ENCODE measurements around the gene TLE5. TPM values are rescaled to one million over a fixed set of nuclear protein-coding genes. Genes with fewer than 3 reads are reported as not detected.
A peak's percentile ranks its signal among the peaks of the same experiment; 100 is the strongest.

TLE5 gene, protein sequence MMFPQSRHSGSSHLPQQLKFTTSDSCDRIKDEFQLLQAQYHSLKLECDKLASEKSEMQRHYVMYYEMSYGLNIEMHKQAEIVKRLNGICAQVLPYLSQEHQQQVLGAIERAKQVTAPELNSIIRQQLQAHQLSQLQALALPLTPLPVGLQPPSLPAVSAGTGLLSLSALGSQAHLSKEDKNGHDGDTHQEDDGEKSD
- total RNA-seq, result 100 to 1,000 TPM; 722 to 793 TPM
- 1,111 TPM for polyA plus RNA-seq (2013, experiment 1 of 2)
- polyA plus RNA-seq (2013, experiment 2 of 2), result 1,348 TPM
- 73.0 to 614 (median 316) reads per million in 172 experiments for total RNA-seq

DNA sequence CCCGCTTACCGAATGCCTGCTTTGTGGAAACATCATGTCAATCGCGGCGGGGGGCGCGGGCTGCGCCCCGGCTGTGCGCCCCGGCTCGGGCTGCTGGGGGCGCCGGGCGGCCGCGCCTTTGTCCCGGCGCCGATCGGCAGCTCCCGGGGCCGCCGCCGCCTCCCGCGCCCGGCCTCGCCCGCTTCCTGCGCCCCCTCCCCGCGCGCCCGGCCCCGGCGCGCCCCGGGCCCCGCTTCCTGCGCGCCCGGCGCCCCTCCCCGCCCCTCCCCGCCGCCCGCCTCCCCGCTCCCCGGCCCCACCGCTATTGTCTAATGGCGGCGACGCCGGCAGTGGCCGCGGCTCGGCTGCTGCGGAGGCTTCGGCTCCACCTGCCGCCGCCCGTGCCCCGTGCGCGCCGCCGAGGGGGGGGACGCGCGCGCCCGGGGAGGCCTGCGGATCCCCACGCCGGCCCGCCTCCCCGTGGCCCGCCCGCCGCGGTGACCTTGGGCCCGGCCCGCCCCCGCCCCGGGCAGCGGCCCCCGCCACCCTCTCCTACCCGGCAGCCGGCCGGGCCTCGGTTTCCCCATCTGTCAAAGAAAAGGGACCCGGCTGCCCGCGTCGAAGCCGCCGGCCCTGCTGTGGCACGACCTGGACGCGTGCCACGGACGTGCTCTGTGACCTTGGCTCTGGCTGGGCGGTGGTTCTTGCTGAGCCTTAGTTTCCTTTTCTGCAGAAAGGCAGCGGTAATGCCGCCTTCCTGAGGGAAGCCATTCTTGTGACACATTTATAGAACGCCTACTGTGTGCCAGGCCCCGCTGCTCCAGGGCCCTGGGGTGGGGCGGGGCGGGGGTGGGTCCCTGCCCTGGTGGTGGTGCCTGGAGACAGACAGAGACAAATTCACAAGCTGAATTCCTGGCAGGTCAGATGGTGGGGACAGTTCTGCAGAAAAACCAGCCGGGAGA lies at the start of gene TLE5:
TSS of gene TLE5 (minus strand) at position 331 of the 941 bp plus-strand sequence. CDS start at position 36, 295 bp downstream.
- intact Hi-C loops (cut with DNase I, micrococcal nuclease), result loop anchor here in 1 of 2 experiments (1.0 to 10.0 kb wide), 4 partner anchors 35 to 442 kb away; partner anchors contain the start of genes DOHH, FZR1 and TLE2
- Histone ChIP-seq H3K4me3 (ENCODE audit: low read length) (peak within 1 kb of the TSS; percentile 95), H3K9me3 (ENCODE audit: control insufficient read depth in 1 of 2, insufficient read depth in 1 of 2, low read length in 2 of 2) (no peaks in the 10 kb centered on the region), H3K36me3 (ENCODE audit: insufficient read depth, low read length) (peaks cover 33% of the 10 kb centered on the region), H3K27me3 (ENCODE audit: control insufficient read depth in 1 of 2, insufficient read depth in 2 of 2, low read length in 2 of 2) (no peaks in the 10 kb centered on the region), H3K27ac (ENCODE audit: low read depth in 1 of 2, low read length in 2 of 2) (peak within 1 kb of the TSS; percentile 75 to 87), H3K4me1 (ENCODE audit: insufficient read depth, low read length) (peaks cover 72% of the 10 kb centered on the region)
- CTCF ChIA-PET, result interaction anchor here (1.1 to 1.8 kb wide), 4 partner anchors 10 to 112 kb away, joined by 3 to 5 read pairs (median 4); no protein-coding TSS in a partner anchor
- H3K36me3 Mint-ChIP-seq (ENCODE audit: low read depth), result peaks cover 41% of the 10 kb centered on the region
- no peaks in the 10 kb centered on the region for H3K27me3 Mint-ChIP-seq
- peaks cover 42% of the 10 kb centered on the region for H3K4me1 Mint-ChIP-seq (ENCODE audit: low read depth)
- H3K9me3 Mint-ChIP-seq, result no peaks in the 10 kb centered on the region
- H3K4me3 Mint-ChIP-seq, result peak within 1 kb of the TSS; percentile 99
- TF ChIP-seq, protein P1, sequence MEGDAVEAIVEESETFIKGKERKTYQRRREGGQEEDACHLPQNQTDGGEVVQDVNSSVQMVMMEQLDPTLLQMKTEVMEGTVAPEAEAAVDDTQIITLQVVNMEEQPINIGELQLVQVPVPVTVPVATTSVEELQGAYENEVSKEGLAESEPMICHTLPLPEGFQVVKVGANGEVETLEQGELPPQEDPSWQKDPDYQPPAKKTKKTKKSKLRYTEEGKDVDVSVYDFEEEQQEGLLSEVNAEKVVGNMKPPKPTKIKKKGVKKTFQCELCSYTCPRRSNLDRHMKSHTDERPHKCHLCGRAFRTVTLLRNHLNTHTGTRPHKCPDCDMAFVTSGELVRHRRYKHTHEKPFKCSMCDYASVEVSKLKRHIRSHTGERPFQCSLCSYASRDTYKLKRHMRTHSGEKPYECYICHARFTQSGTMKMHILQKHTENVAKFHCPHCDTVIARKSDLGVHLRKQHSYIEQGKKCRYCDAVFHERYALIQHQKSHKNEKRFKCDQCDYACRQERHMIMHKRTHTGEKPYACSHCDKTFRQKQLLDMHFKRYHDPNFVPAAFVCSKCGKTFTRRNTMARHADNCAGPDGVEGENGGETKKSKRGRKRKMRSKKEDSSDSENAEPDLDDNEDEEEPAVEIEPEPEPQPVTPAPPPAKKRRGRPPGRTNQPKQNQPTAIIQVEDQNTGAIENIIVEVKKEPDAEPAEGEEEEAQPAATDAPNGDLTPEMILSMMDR (IDR thresholded peaks at IDR 0.05), result no peak
- peak; percentile 60 to 91 (median 76) for DNase-seq
- H3K27ac Mint-ChIP-seq, result peak within 1 kb of the TSS; percentile 96
- POLR2A ChIA-PET, result interaction anchor here (0.6 to 8.5 kb wide), 18 partner anchors 10 to 162 kb away, joined by 3 to 225 read pairs (median 4); partner anchors contain the start of genes NCLN, TLE2, TLE6 and ZNF57
- peak; percentile 55 for ATAC-seq (ENCODE audit: poor library complexity)

DNA sequence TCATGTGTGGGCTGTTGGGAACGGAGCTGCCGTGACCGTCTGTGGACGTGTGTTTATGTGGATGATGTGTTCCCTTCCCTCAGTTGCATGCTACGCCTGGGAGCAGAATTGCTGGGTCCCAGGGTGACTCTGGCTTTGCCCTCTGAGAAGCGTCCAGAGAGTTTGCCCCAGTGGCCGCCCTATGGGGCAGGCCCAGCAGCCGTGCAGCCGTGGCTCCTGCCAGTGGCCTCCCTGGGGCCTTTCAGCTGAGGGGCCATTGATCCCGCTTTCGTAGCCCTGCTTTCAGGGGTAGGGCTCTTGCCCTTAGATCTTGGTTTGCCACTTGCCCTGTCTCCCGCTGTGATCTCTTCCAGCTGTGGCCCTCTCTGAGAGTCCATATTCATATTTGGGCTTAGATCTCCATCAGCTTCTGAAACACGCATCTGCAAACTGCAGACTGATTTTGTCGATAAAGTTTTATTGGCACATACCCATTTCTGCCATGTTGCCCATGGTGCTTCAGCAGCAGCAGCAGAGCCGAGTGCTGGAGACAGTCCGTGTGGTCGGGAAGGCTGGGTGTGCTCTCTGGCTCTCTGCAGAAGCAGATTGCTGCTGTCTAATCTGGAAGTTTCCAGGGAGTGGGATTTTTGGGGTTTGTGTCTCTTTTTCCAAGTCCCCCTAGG lies 49.4 kb upstream of the TLE5 start:
- Histone ChIP-seq H3K27ac (ENCODE audit: low read depth in 1 of 2, low read length in 2 of 2) (no peak overlapping the region), H3K9me3 (ENCODE audit: control insufficient read depth in 1 of 2, insufficient read depth in 1 of 2, low read length in 2 of 2) (no peaks in the 10 kb centered on the region), H3K27me3 (ENCODE audit: control insufficient read depth in 1 of 2, insufficient read depth in 2 of 2, low read length in 2 of 2) (no peaks in the 10 kb centered on the region), H3K4me3 (ENCODE audit: low read length) (no peak overlapping the region), H3K36me3 (ENCODE audit: insufficient read depth, low read length) (no peaks in the 10 kb centered on the region), H3K4me1 (ENCODE audit: insufficient read depth, low read length) (peaks cover 4% of the 10 kb centered on the region)
- ATAC-seq (ENCODE audit: poor library complexity) (no peak), DNase-seq (no peak)
- no peak overlapping the region for H3K27ac Mint-ChIP-seq
- no peak overlapping the region for H3K4me3 Mint-ChIP-seq
- POLR2A ChIA-PET, result no interaction called here
- no peaks in the 10 kb centered on the region for H3K36me3 Mint-ChIP-seq (ENCODE audit: low read depth)
- CTCF ChIA-PET, result no interaction called here
- intact Hi-C loops (cut with DNase I, micrococcal nuclease), result loop anchor here in 1 of 2 experiments (10.0 kb wide), 1 partner anchor 317 kb away; no protein-coding TSS in a partner anchor
- H3K9me3 Mint-ChIP-seq, result no peaks in the 10 kb centered on the region
- TF ChIP-seq, protein P1 (IDR thresholded peaks at IDR 0.05), result no peak
- peaks cover 3% of the 10 kb centered on the region for H3K4me1 Mint-ChIP-seq (ENCODE audit: low read depth)
- H3K27me3 Mint-ChIP-seq, result no peaks in the 10 kb centered on the region
